Dermis blood vessel endothelial cell (primary cell): ENCODE results near the gene LCN10. TPM values are rescaled to one million over a fixed set of nuclear protein-coding genes. Genes with fewer than 3 reads are reported as not detected.

ENCODE experiments used
- DNase-seq: peaks from one replicate; pipeline ENCODE4 v3.0.0; 2010
- total RNA-seq: library from RNA; depleted of rRNA; stranded (reverse); fragments of >200 nt; gene quantifications from 2 replicates; pipeline ENCODE4 v1.2.3, GENCODE V29; 2014

Gene LCN10
- total RNA-seq, 1 donor from 2014 or later, result not detected

- DNase-seq, result no peak
Measured at GRCh38 chr9:136697821-136698526, 44.8 kb downstream of the LCN10 start.

DNA sequence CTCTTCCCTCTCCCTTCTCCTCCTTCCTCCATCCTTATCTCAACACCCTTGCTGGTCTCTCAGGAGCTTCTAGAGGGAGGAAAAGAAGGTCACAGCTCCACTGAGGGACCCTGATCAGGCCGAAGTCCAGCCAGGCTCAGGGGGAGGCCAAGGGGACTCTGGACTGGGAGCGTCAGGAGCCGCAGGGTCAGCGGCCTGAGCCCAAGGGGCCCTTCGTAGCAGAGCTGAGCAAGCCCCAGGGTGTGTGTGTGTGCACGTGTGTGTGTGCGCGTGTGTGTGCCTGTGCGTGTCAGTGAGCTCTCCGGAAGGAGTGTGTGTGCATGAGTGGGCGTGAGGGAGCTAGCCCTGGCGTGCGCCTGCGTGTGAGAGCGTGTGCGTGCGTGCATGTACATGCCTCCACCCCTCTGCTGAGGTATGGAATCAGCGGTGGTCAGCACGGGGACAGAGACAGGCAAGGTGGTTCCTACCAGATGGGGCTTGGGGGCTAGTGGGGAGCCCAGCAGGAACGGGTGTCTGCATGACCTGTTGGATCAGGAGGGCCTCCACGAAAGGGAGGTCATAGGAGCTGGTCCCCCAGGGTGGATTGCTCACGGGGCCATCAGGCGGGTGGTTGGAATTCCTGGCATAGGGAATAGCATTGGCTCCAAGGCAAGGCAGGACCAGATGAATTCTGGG is 45.5 kb downstream of the LCN10 start:
- DNase-seq, result no peak

- no peak for DNase-seq
Measured at GRCh38 chr9:136696502-136696901, 46.2 kb downstream of the LCN10 start.

DNA sequence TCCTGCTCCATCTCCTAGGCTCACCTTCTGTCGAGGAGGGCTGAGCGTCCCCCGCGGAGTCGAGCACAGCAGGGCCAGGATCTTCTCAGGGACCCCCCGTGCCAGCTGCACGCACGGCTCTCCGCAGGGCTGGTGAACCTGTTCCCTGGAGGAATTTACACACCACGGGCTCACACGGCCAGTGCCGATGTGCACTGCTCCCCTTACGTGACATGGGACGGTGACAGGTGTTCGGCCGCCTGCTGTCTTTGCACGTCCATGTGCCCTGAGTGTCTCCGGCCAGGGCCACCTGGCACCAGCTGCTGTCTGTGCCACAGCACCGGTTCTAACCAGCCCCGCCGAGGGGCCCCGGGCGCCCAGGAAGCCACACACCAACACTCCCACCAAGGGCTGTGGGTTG is 46.8 kb downstream of the LCN10 start:
- no peak for DNase-seq

DNA sequence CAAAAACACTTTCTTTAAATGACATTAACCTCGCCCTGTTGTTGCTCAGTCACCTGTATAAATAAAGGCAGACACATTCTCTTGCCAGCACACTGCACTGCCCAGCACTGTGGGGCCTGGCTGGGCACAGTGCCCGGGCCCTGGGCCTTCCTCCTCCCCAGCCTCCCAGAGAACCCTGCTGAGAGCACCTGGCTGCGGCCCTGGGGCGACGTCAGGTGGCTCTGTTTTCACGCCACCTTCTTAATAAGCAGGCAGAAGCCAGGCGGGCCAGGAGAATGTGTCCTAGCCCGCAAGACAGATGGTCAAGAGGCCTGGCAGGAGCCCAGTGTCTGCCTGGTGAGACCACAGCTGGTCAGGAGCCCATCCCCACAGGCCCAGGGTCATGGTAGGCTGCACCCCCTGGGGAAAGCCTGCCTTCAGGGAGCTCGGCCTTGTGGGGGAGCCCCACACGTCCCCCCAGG is 47.3 kb downstream of the LCN10 start:
- DNase-seq, result no peak

- DNase-seq, result no peak
Measured at GRCh38 chr9:136694872-136695247, 47.9 kb downstream of the LCN10 start.

DNA sequence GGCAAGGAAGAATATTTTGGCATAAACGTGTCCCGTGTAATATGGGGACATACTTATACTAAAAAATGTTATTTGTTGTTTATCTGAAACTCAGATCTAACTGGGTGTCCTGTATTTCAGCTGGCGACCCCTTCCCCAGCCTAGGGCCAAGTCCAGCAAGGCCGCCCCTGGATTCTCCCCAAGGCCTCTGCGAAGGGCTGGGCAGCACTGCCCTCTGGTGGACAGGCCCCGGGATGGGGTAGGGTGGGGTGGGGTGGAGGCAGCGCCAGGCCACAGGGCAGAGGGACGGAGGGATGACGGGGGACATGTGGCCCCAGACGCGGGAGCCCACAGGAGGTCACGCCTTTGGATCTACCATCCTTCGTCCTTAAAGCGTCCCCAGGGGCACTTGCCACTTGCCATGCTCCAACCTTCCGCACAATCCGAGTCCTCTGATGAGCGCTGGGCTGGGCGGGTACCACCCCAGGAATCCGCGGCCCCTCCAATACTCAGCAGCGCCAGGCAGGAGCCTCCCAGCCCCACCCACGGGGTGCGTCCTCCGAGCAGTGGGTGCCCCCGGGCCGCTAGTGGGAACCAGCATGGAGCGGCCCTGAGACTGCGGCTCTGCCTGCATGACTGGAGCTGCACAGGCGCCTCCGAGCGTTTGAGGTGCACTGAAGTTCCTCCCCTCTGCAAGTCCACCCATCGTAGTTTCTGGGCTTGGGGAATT is 48.4 kb downstream of the LCN10 start:
- peak; percentile 78 for DNase-seq

GRCh38 chr9:136693490-136694162 is 49.1 kb downstream of the LCN10 start:
- DNase-seq, result peak; percentile 46

DNA sequence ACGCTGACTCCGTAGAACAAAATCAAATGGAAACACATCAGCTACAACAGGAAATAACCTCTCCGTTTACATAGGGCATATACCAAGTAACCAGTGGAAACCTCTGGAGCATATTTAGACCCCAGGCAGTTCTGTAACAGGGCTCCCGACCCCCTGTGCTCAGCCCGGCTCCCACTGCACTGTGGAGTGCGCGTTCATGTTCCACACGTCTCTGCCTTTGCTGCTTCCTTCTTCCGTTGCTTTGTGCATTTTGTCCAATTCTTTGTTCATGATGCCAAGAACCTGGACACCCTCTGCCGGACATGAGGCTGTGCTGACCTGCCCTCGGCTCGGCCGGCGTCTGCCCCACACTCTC is 49.6 kb downstream of the LCN10 start:
- DNase-seq, result no peak

GRCh38 chr9:136692185-136693134 is 50.3 kb downstream of the LCN10 start:
- no peak for DNase-seq

DNA sequence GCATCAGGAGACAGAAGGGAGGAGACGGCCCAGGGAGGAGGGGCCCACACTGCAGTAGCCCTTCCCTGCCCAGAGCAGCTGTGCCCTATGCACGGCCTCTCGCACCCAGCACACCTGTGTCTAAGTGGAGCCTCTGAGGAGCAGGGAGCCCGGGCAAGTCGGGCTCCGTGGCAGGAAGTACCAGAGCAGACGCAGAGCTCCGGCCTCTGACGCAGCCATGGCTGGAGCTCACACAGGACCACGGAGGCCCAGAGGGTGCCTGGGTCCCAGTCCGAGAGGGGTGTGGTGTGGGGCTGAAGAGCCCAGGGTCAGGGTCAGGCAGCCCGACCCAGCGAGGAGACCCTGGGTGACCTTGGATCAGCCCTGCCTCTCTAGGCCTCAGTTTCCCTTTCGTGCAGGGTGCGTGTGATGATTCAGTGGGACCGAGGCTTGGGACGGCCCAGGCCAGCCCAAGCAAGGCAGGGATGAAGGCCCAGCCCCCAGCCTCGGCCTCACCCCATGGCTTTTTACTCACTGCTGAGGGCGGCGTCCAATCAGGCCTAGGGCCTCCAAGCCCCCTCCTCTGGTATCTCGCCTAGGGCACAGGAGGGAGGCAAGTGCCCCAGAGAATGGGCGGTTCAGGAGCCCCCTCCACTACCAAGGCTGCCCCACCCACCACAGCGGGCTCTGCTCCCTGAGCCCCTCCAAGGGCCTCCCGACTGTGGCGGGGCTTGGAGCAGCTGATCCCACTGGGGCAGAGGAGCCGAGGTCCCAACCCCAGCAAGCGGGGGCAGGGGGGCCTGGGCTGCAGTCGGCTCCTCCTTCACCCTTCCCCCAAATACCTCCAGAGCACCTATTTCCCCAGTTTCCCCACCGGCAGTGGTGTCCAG is 51.2 kb downstream of the LCN10 start:
- no peak for DNase-seq

DNA sequence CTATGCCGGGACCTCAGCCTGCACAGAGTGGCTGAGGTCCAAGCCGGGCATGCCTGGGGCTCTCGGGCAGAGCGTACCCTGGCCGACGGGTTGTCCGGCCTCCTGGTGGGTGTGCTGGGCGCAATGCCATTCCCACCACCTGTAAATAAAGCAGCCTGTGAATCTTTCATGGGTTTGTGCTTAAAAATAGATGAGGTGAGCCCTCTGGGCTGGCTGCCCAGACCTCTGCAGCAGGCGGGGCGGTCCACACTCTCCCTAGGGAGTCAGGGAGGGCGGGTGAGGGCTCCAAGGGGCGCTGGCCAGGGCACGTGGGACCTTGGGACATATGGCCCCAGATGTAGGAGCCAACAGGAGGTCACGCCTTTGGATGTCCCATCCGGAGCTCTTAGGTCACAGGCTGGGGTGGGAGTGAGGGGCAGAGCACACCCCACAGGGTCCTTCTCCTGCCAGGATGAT is 51.9 kb downstream of the LCN10 start:
- DNase-seq, result no peak

GRCh38 chr9:136690104-136690805 is 52.5 kb downstream of the LCN10 start:
- DNase-seq, result no peak

DNA sequence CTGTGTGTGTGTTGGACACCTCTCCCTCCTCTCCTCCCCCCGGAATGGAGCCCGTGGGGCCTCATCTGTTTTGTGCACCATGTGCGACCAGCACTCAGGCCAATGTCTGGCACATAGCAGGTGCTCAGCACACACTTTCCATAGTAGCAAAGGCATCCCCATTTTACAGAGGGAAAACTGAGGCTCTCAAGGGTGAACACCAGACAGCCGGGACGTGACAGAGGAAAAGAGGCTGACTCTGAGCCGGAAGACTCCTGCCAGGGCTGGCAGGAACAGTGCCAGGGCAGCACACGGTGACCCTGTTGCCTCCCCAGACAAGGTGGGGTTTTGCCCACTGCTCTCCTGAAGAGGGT is 53.7 kb downstream of the LCN10 start:
- DNase-seq, result no peak

DNA sequence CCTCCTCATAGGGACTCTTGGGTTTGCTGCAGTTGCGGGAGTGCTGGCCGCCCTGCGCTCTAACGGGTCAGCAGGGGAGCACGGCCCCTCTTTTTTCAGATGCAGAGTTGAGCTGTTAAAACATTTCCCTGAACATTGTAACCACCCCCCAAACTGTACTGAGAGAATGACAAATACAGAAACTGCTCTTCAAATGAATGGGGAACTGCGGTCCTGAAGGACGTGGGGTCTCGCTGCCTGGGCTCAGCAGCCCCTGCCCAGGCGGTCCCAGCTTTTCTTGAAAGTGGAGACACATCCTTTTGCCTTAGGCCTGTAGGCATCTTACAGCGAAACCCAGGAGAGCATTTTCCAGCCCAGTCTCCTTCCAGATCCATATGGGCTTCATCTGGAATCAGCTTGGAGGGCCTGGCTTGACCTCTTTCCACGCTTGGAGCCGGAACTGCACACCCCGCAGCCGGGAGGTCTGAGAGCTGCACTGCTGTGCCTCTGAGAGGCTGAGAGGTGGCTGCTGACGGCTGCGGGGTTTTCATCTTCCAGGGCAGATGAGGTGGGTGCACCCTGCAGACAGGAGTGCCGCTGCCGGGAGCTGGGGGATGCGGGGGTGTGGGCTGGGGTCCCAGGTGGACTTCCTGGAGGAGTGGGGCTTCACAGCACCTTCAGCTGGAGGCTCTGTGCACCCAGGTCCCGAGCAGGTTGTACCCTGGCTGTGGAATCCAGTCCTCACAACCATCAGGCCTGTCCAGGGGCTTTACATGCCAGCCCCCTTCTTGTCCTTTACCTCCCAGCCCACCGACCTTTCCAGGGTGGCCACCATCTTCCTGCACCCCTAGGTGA is 54.2 kb downstream of the LCN10 start:
- DNase-seq, result no peak
